Astrocyte (in vitro differentiated cells and primary cell): ENCODE data around the gene ATP11A. TPM values are rescaled to one million over a fixed set of nuclear protein-coding genes. Genes with fewer than 3 reads are reported as not detected.

Experiments used
- DNase-seq: peaks from one replicate; pipeline ENCODE4 v3.0.0-alpha.2; 2010; ENCODE audit warnings: low read depth
- FAIRE-seq: peaks from 2 replicates; lab custom pipeline; 2011; peaks lifted over from hg19 to GRCh38; lab: Jason Lieb, UNC
- H2AFZ ChIP-seq: 2 replicates; pipeline ENCODE4 v1.6.0; 2012; ENCODE audit warnings: low read depth, low read length, inconsistent platforms
- H3K27ac ChIP-seq: 2 replicates; pipeline ENCODE4 v1.5.1; 2011; ENCODE audit warnings: low read depth, low read length, inconsistent platforms
- H3K27me3 ChIP-seq: 2 replicates; pipeline ENCODE4 v1.6.0; 2011; ENCODE audit warnings: low read length, inconsistent platforms; ENCODE audit not compliant: insufficient read depth
- H3K36me3 ChIP-seq: 2 replicates; pipeline ENCODE4 v1.5.1; 2011; ENCODE audit warnings: low read length, inconsistent platforms; ENCODE audit not compliant: insufficient read depth
- H3K4me1 ChIP-seq: 2 replicates; pipeline ENCODE4 v1.5.1; 2011; ENCODE audit warnings: low read length, inconsistent platforms; ENCODE audit not compliant: insufficient read depth
- H3K4me2 ChIP-seq: 2 replicates; pipeline ENCODE4 v1.6.0; 2012; ENCODE audit warnings: low read length, inconsistent platforms
- H3K4me3 ChIP-seq: 2 replicates; pipeline ENCODE4 v1.5.1; 2011; ENCODE audit warnings: low read depth, mild to moderate bottlenecking, low read length, inconsistent platforms; ENCODE audit not compliant: insufficient read depth
- H3K79me2 ChIP-seq: 2 replicates; pipeline ENCODE4 v1.6.0; 2012; ENCODE audit warnings: mild to moderate bottlenecking, low read length, inconsistent platforms; ENCODE audit not compliant: insufficient read depth
- H3K9ac ChIP-seq: 2 replicates; pipeline ENCODE4 v1.6.0; 2012; ENCODE audit warnings: mild to moderate bottlenecking, low read length, inconsistent platforms
- H3K9me3 ChIP-seq: 2 replicates; pipeline ENCODE4 v1.5.1; 2012; ENCODE audit warnings: low read depth, mild to moderate bottlenecking, low read length, inconsistent platforms; ENCODE audit not compliant: insufficient read depth
- H4K20me1 ChIP-seq: 2 replicates; pipeline ENCODE4 v1.6.0; 2012; ENCODE audit warnings: low read length, inconsistent platforms; ENCODE audit not compliant: insufficient read depth
- H3K27ac Mint-ChIP-seq: one replicate; pipeline ENCODE4 v1.8.0; 2021; ENCODE audit warnings: mild to moderate bottlenecking, mixed read lengths; ENCODE audit not compliant: unreplicated experiment
- H3K27me3 Mint-ChIP-seq: one replicate; pipeline ENCODE4 v1.8.0; 2021; ENCODE audit warnings: low read depth, mixed read lengths; ENCODE audit not compliant: unreplicated experiment
- H3K36me3 Mint-ChIP-seq: one replicate; pipeline ENCODE4 v1.8.0; 2021; ENCODE audit warnings: low read depth, mixed read lengths; ENCODE audit not compliant: unreplicated experiment
- H3K4me1 Mint-ChIP-seq: one replicate; pipeline ENCODE4 v1.8.0; 2021; ENCODE audit warnings: low read depth, mixed read lengths; ENCODE audit not compliant: unreplicated experiment
- H3K4me3 Mint-ChIP-seq: one replicate; pipeline ENCODE4 v1.8.0; 2021; ENCODE audit warnings: mild to moderate bottlenecking, moderate library complexity, mixed read lengths; ENCODE audit not compliant: unreplicated experiment
- H3K9me3 Mint-ChIP-seq: one replicate; pipeline ENCODE4 v1.8.0; 2021; ENCODE audit warnings: mild to moderate bottlenecking, mixed read lengths; ENCODE audit not compliant: unreplicated experiment
- EZH2 ChIP-seq: IDR thresholded peaks from 2 replicates; pipeline ENCODE4 v1.6.1; 2012; ENCODE audit warnings: mild to moderate bottlenecking, low read length, inconsistent platforms; ENCODE audit not compliant: insufficient read depth
- total RNA-seq: library from RNA; stranded (reverse); gene quantifications from 2 replicates; pipeline ENCODE4 v1.2.1, GENCODE V29; 2021
- TF ChIP-seq, protein P1 (sequence below): IDR thresholded peaks from 2 replicates; pipeline ENCODE4 v1.5.1; 2011; ENCODE audit warnings: low read depth, mild to moderate bottlenecking, inconsistent platforms, low read length, moderate library complexity; ENCODE audit not compliant: insufficient read depth

Gene ATP11A
- total RNA-seq, 1 donor from 2014 or later, result 38.9 TPM

DNA sequence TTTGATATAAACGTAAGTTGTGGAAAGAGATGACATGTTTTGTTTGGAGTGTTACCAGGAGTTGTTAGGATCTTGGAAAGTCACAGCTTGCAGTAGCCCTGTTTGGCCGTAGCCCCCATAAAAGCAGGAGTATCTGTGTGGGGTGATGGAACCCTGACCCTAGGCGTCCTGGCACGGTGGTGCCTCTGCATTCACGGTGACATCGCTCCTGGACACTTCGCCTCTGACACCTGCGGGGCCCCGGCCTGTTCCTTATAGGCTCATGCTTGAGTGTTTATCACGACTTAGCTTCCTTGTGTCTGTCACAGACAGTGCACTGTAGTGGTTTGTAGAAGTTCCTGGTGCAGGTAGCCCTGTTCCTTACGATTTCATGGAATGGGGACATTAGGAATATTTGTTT is 74.2 kb downstream of the ATP11A start:
- H3K9ac ChIP-seq, result no peak overlapping the region
- H3K27me3 Mint-ChIP-seq, result no peaks in the 10 kb centered on the region
- H3K36me3 ChIP-seq, result no peaks in the 10 kb centered on the region
- no peak overlapping the region for H3K4me3 ChIP-seq
- no peaks in the 10 kb centered on the region for H3K4me1 ChIP-seq
- H3K4me3 Mint-ChIP-seq, result no peak overlapping the region
- H3K27ac Mint-ChIP-seq, result no peak overlapping the region
- peaks cover 3% of the 10 kb centered on the region for H4K20me1 ChIP-seq
- H3K27ac ChIP-seq, result no peak overlapping the region
- no peak overlapping the region for H3K4me2 ChIP-seq
- H3K9me3 Mint-ChIP-seq, result peaks cover 2% of the 10 kb centered on the region
- FAIRE-seq (no peak), DNase-seq (no peak)
- H3K79me2 ChIP-seq, result no peaks in the 10 kb centered on the region
- H3K9me3 ChIP-seq, result no peaks in the 10 kb centered on the region
- H3K27me3 ChIP-seq, result no peaks in the 10 kb centered on the region
- no peak overlapping the region for H2AFZ ChIP-seq
- TF ChIP-seq, protein P1, sequence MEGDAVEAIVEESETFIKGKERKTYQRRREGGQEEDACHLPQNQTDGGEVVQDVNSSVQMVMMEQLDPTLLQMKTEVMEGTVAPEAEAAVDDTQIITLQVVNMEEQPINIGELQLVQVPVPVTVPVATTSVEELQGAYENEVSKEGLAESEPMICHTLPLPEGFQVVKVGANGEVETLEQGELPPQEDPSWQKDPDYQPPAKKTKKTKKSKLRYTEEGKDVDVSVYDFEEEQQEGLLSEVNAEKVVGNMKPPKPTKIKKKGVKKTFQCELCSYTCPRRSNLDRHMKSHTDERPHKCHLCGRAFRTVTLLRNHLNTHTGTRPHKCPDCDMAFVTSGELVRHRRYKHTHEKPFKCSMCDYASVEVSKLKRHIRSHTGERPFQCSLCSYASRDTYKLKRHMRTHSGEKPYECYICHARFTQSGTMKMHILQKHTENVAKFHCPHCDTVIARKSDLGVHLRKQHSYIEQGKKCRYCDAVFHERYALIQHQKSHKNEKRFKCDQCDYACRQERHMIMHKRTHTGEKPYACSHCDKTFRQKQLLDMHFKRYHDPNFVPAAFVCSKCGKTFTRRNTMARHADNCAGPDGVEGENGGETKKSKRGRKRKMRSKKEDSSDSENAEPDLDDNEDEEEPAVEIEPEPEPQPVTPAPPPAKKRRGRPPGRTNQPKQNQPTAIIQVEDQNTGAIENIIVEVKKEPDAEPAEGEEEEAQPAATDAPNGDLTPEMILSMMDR, result no peak
- TF ChIP-seq EZH2, result no peak
- H3K36me3 Mint-ChIP-seq, result peaks cover 10% of the 10 kb centered on the region
- H3K4me1 Mint-ChIP-seq, result peaks cover 15% of the 10 kb centered on the region

DNA sequence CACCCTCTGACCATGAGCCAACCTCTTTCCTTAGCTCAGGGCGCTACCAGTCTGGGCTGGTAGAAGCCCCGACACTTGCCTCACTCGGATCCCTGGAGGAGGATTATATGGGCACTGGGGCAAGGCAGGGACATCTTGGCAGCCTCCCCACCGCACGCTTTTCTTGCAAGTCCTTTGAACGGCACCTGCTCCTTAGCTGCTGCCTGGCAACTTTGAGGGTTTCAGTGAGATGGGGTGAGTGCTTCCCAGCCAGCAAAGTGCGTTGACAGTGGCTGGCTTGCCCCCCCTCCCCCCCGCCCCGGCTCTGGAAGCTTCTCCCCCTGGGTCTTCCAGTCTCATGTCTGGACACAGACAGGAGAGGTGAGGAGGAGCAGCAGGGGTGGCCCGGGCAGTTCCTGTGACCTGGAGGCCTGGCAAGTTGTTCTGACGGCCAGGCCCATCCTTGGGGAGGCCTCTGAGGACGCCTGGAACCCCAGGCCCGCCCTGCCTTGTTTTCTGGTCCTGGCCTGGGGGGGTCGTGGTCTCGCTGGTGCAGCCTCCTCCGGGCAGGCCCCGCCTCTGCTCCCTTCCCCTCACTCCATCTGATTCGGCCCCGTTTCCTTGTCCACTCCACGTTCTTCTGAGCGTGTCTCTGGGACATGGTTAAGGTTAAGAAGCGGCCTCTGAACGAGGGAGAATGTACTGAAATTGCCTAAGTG is 75.2 kb downstream of the ATP11A start:
- Mint-ChIP-seq H3K9me3 (peaks cover 2% of the 10 kb centered on the region), H3K27me3 (no peaks in the 10 kb centered on the region), H3K27ac (no peak overlapping the region), H3K36me3 (peaks cover 10% of the 10 kb centered on the region), H3K4me1 (peaks cover 16% of the 10 kb centered on the region), H3K4me3 (no peak overlapping the region)
- TF ChIP-seq EZH2, result no peak
- TF ChIP-seq, protein P1, result no peak
- H2AFZ ChIP-seq, result no peak overlapping the region
- no peak for DNase-seq
- no peak overlapping the region for H3K9ac ChIP-seq
- no peaks in the 10 kb centered on the region for H3K27me3 ChIP-seq
- no peak overlapping the region for H3K27ac ChIP-seq
- H3K4me3 ChIP-seq, result no peak overlapping the region
- H3K36me3 ChIP-seq, result no peaks in the 10 kb centered on the region
- H4K20me1 ChIP-seq, result peaks cover 3% of the 10 kb centered on the region
- no peak for FAIRE-seq
- H3K9me3 ChIP-seq, result no peaks in the 10 kb centered on the region
- no peaks in the 10 kb centered on the region for H3K4me1 ChIP-seq
- no peaks in the 10 kb centered on the region for H3K79me2 ChIP-seq
- H3K4me2 ChIP-seq, result no peak overlapping the region

DNA sequence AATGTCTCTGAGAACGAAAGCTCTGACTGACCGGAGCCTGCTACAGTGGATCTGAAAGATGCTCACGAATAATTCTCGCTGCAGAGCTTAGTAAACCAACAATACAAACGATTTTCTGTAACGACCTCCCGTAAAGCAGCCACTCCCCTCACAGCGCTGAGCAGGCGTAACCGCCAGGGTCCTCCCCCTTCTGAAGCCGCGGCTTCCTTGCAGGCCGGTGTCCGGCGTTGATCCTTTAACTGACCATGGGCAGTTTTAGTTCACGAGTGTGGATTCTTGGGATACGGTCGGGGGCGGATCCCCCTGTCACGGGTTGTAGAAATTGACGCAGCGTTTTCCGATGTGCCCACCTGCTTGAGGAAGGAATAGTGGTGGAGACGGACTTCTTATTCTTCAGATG is 75.9 kb downstream of the ATP11A start:
- no peak overlapping the region for H3K4me2 ChIP-seq
- H4K20me1 ChIP-seq, result peaks cover 3% of the 10 kb centered on the region
- peaks cover 2% of the 10 kb centered on the region for H3K9me3 Mint-ChIP-seq
- peaks cover 19% of the 10 kb centered on the region for H3K4me1 Mint-ChIP-seq
- no peaks in the 10 kb centered on the region for H3K27me3 Mint-ChIP-seq
- TF ChIP-seq, protein P1, result no peak
- no peak for TF ChIP-seq EZH2
- no peaks in the 10 kb centered on the region for H3K79me2 ChIP-seq
- DNase-seq (no peak), FAIRE-seq (no peak)
- no peak overlapping the region for H3K4me3 ChIP-seq
- H3K27ac Mint-ChIP-seq, result no peak overlapping the region
- H2AFZ ChIP-seq, result no peak overlapping the region
- H3K9ac ChIP-seq, result no peak overlapping the region
- peaks cover 12% of the 10 kb centered on the region for H3K36me3 Mint-ChIP-seq
- no peaks in the 10 kb centered on the region for H3K27me3 ChIP-seq
- no peaks in the 10 kb centered on the region for H3K36me3 ChIP-seq
- H3K4me3 Mint-ChIP-seq, result no peak overlapping the region
- no peaks in the 10 kb centered on the region for H3K4me1 ChIP-seq
- no peaks in the 10 kb centered on the region for H3K9me3 ChIP-seq
- H3K27ac ChIP-seq, result no peak overlapping the region
